Right lobe of liver (tissue), 4 donors: ENCODE data around the gene KLHL10.

Experiments
- CTCF ChIP-seq, 4 donors: fragments of 200-600 bp in 3 of 4; fragments of 450-650 bp in 1 of 4; IDR thresholded peaks; one replicate each; pipeline versions ENCODE4 v1.5.1 to v1.8.0; 2016 to 2022; ENCODE audit warnings: antibody characterized with exemption in 4 of 4, mild to moderate bottlenecking in 2 of 4
- POLR2A ChIP-seq: fragments of 450-650 bp; IDR thresholded peaks from one replicate; pipeline ENCODE4 v1.6.1; 2017; ENCODE audit warnings: antibody characterized with exemption, mild to moderate bottlenecking
- donor health status: DM: no; HTN: no; CAD: no.
- donor health status: DM: no; HTN: no; CAD: no.
- donor health status: DM: no; HTN: yes; CAD: no.

DNA sequence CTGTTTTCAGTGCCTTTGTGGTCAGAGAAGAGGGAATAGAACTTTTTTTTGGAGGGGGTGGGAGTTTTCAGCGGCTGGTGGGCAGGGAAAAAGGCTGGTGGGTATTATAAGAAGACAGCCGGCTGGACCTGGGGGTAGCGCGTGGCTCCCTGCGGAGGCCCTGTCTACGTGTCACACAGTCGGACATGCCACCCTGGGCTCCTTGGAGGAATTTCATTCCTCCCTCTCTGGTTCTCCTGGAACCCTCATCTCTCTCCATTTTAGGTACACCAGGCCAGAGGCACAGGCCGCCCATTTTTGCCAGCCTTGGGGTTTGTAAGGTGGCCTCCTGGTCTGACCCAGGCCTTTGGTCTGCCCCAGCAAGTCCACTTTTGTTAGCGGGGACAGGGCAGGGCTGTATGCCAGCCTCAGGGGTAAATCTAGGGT is 23.9 kb upstream of the KLHL10 start:
- TF ChIP-seq CTCF (IDR thresholded peaks at IDR 0.05) (no peak), POLR2A (no peak)
